ENCODE results near the gene ALDH7A1.

GRCh38 chr5:126540631-126541030 lies 54.4 kb downstream of the ALDH7A1 start:
- TF ChIP-seq CTCF (IDR thresholded peaks at IDR 0.05 in 4 of 5, conservative IDR thresholded peaks at IDR 0.05 in 1 of 5) (no peak), POLR2A (IDR thresholded peaks at IDR 0.05) (no peak)
